ENCODE results near the gene MYO9B.

MYO9B gene

DNA sequence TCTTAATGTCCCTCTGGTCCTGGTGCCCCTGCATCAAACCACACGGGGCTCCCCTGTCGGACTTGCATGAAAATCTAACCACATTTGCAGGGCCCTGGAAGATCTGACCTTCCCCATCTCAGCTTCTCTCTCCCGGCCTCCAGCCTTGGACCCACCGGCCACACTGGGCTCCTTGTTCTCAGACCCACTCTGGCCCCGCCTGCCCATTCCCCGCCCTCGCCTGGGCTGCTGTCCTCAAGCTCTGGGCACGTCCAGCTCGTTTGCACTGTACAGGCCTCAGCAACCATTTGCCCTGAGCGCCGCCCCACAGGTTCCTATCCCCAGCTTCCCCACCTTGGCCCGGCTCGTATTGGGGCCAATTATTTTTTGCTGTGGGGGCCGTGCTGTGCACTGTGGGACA lies 10.5 kb downstream of the MYO9B start:
- Histone ChIP-seq H3K27me3 (ENCODE audit: control insufficient read depth, low read length) (no peaks in the 10 kb centered on the region), H4K20me1 (ENCODE audit: control insufficient read depth, insufficient read depth, low read depth, low read length) (peaks cover 23% of the 10 kb centered on the region), H3K79me2 (ENCODE audit: control insufficient read depth, low read length) (peaks cover 100% of the 10 kb centered on the region), H3K4me1 (ENCODE audit: control insufficient read depth, low read length) (peaks cover 34% of the 10 kb centered on the region), H3K9me2 (replicated peaks; ENCODE audit: control insufficient read depth, low read length) (no peaks in the 10 kb centered on the region), H3K9me3 (ENCODE audit: control insufficient read depth, insufficient read depth, low read length) (no peaks in the 10 kb centered on the region), H3K4me2 (ENCODE audit: low read length) (no peak overlapping the region), H3K36me3 (ENCODE audit: control insufficient read depth, low read length) (peaks cover 51% of the 10 kb centered on the region), H3F3A (ENCODE audit: control insufficient read depth, insufficient read depth) (peaks cover 5% of the 10 kb centered on the region; the same call in 1 of the 2 replicates), H3K27ac (ENCODE audit: low read depth, low read length) (no peak overlapping the region), H3K4me3 (ENCODE audit: low read length) (no peak overlapping the region)
- no peak for TF ChIP-seq EZH2phosphoT487 (IDR thresholded peaks at IDR 0.05; ENCODE audit: borderline replicate concordance, low read length)
- TF ChIP-seq, protein P1, sequence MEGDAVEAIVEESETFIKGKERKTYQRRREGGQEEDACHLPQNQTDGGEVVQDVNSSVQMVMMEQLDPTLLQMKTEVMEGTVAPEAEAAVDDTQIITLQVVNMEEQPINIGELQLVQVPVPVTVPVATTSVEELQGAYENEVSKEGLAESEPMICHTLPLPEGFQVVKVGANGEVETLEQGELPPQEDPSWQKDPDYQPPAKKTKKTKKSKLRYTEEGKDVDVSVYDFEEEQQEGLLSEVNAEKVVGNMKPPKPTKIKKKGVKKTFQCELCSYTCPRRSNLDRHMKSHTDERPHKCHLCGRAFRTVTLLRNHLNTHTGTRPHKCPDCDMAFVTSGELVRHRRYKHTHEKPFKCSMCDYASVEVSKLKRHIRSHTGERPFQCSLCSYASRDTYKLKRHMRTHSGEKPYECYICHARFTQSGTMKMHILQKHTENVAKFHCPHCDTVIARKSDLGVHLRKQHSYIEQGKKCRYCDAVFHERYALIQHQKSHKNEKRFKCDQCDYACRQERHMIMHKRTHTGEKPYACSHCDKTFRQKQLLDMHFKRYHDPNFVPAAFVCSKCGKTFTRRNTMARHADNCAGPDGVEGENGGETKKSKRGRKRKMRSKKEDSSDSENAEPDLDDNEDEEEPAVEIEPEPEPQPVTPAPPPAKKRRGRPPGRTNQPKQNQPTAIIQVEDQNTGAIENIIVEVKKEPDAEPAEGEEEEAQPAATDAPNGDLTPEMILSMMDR (IDR thresholded peaks at IDR 0.05; ENCODE audit: low read depth, low read length, poor library complexity, severe bottlenecking) = no peak

DNA sequence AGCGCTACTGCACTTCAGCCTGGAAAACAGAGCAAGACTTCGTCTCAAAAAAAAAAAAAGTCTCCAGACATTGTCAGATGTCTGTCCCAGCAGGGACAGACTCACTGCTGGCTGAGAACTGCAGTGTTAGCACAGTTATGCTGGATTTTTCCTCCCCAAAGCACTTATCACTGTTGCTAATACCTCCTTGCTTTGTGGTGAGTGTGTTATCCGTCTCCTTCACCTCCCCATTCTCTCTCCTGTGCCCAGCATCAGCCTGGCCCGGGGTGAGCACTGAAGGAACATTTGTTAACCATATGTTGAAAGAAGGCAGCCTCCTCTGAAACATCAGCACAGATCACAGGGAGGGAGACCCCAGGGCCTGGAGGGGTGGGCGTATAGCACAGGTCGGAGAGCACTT lies 11.3 kb downstream of the MYO9B start:
- TF ChIP-seq, protein P1 (IDR thresholded peaks at IDR 0.05; ENCODE audit: low read depth, low read length, poor library complexity, severe bottlenecking) = no peak
- no peak for TF ChIP-seq EZH2phosphoT487 (IDR thresholded peaks at IDR 0.05; ENCODE audit: borderline replicate concordance, low read length)
- H3K9me3 ChIP-seq (ENCODE audit: control insufficient read depth, insufficient read depth, low read length) = no peaks in the 10 kb centered on the region
- H3K9me2 ChIP-seq (replicated peaks; ENCODE audit: control insufficient read depth, low read length) = no peaks in the 10 kb centered on the region
- peaks cover 34% of the 10 kb centered on the region for H3K4me1 ChIP-seq (ENCODE audit: control insufficient read depth, low read length)
- H3F3A ChIP-seq (ENCODE audit: control insufficient read depth, insufficient read depth) = peaks cover 2% of the 10 kb centered on the region; the same call in 1 of the 2 replicates
- H3K27ac ChIP-seq (ENCODE audit: low read depth, low read length) = no peak overlapping the region
- no peak overlapping the region for H3K4me3 ChIP-seq (ENCODE audit: low read length)
- no peaks in the 10 kb centered on the region for H3K27me3 ChIP-seq (ENCODE audit: control insufficient read depth, low read length)
- no peak overlapping the region for H3K4me2 ChIP-seq (ENCODE audit: low read length)
- peaks cover 24% of the 10 kb centered on the region for H4K20me1 ChIP-seq (ENCODE audit: control insufficient read depth, insufficient read depth, low read depth, low read length)
- H3K79me2 ChIP-seq (ENCODE audit: control insufficient read depth, low read length) = peaks cover 100% of the 10 kb centered on the region
- peaks cover 52% of the 10 kb centered on the region for H3K36me3 ChIP-seq (ENCODE audit: control insufficient read depth, low read length)

DNA sequence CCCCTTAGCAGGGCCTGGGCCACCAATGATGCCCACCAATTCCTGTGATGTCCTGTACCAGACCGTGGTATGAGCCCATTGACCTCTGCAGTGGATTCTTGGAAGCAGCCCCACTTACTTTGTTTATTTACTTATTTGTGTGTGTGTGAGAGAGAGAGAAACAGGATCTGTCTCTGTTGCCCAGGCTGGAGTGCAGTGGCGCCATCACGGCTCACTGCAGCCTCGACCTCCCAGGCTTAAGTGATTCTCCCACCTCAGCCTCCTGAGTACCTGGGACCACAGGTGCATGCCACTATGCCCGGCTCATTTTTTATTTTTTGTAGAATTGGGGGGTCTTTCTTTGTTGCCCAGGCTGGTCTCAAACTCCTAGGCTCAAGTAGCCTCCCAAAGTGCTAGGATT lies 13.0 kb downstream of the MYO9B start:
- Histone ChIP-seq H3K27me3 (ENCODE audit: control insufficient read depth, low read length) (no peaks in the 10 kb centered on the region), H3K9me2 (replicated peaks; ENCODE audit: control insufficient read depth, low read length) (no peaks in the 10 kb centered on the region), H3K9me3 (ENCODE audit: control insufficient read depth, insufficient read depth, low read length) (no peaks in the 10 kb centered on the region), H3K4me2 (ENCODE audit: low read length) (no peak overlapping the region), H3K4me1 (ENCODE audit: control insufficient read depth, low read length) (peaks cover 23% of the 10 kb centered on the region), H3F3A (ENCODE audit: control insufficient read depth, insufficient read depth) (no peaks in the 10 kb centered on the region), H3K27ac (ENCODE audit: low read depth, low read length) (no peak overlapping the region), H3K79me2 (ENCODE audit: control insufficient read depth, low read length) (peaks cover 100% of the 10 kb centered on the region), H3K4me3 (ENCODE audit: low read length) (no peak overlapping the region), H4K20me1 (ENCODE audit: control insufficient read depth, insufficient read depth, low read depth, low read length) (peaks cover 17% of the 10 kb centered on the region), H3K36me3 (ENCODE audit: control insufficient read depth, low read length) (peaks cover 44% of the 10 kb centered on the region)
- TF ChIP-seq, protein P1 (IDR thresholded peaks at IDR 0.05; ENCODE audit: low read depth, low read length, poor library complexity, severe bottlenecking) = no peak
- TF ChIP-seq EZH2phosphoT487 (IDR thresholded peaks at IDR 0.05; ENCODE audit: borderline replicate concordance, low read length) = no peak
